Keratinocyte (primary cell): ENCODE measurements around the gene PIP4K2B. TPM values are rescaled to one million over a fixed set of nuclear protein-coding genes. Genes with fewer than 3 reads are reported as not detected.
"Not testable (repeated sequence)": the region's sequence is repeated elsewhere in the genome, so short reads cannot be mapped to it uniquely, and the experiment has no call there.

Source experiments
- DNase-seq: peaks from one replicate; pipeline ENCODE4 v3.0.0-alpha.2; 2011; ENCODE audit warnings: low read depth, missing footprints, low spot score
- FAIRE-seq: peaks from 2 replicates; lab custom pipeline; 2011; peaks lifted over from hg19 to GRCh38; lab: Jason Lieb, UNC
- H2AFZ ChIP-seq: 2 replicates; pipeline ENCODE4 v1.6.0; 2012; ENCODE audit warnings: low read length, control low read depth, inconsistent platforms; ENCODE audit not compliant: control insufficient read depth
- H3K27ac ChIP-seq: 2 replicates; pipeline ENCODE4 v1.5.1; 2011; ENCODE audit warnings: low read length; ENCODE audit not compliant: control insufficient read depth, insufficient read depth
- H3K27me3 ChIP-seq: 3 replicates; pipeline ENCODE4 v1.6.0; 2011; ENCODE audit warnings: low read length; ENCODE audit not compliant: control insufficient read depth, insufficient read depth; ENCODE audit errors: extremely low read depth
- H3K36me3 ChIP-seq, 2 experiments: 2 replicates in 1 of 2; 3 replicates in 1 of 2; pipeline ENCODE4 v1.5.1; 2011; ENCODE audit warnings: low read length in 2 of 2, mild to moderate bottlenecking in 1 of 2; ENCODE audit not compliant: control insufficient read depth in 2 of 2, insufficient read depth in 2 of 2; ENCODE audit errors: extremely low read depth in 1 of 2
- H3K4me1 ChIP-seq: 3 replicates; pipeline ENCODE4 v1.5.1; 2011; ENCODE audit warnings: low read length; ENCODE audit not compliant: control insufficient read depth, insufficient read depth; ENCODE audit errors: extremely low read depth
- H3K4me2 ChIP-seq: 3 replicates; pipeline ENCODE4 v1.6.0; 2011; ENCODE audit warnings: low read depth, low read length; ENCODE audit not compliant: control insufficient read depth, insufficient read depth; ENCODE audit errors: extremely low read depth
- H3K4me3 ChIP-seq, 3 experiments: fragments of 200-600 bp in 1 of 3; sonication (generic) in 1 of 3; 2 replicates in 2 of 3; 3 replicates in 1 of 3; pipeline ENCODE4 v1.5.1; 2011 to 2016; ENCODE audit warnings: low read length in 3 of 3, mild to moderate bottlenecking in 3 of 3, control low read depth in 2 of 3, inconsistent platforms in 1 of 3, low read depth in 1 of 3, mixed read lengths in 1 of 3, mixed run types in 1 of 3, moderate library complexity in 1 of 3; ENCODE audit not compliant: control insufficient read depth in 2 of 3, insufficient read depth in 2 of 3; ENCODE audit errors: extremely low read depth in 1 of 3
- H3K79me2 ChIP-seq: 2 replicates; pipeline ENCODE4 v1.6.0; 2012; ENCODE audit warnings: low read length; ENCODE audit not compliant: control insufficient read depth, insufficient read depth
- H3K9ac ChIP-seq: 3 replicates; pipeline ENCODE4 v1.6.0; 2011; ENCODE audit warnings: low read length; ENCODE audit not compliant: control insufficient read depth, insufficient read depth; ENCODE audit errors: extremely low read depth
- H3K9me1 ChIP-seq: 3 replicates; pipeline ENCODE4 v1.6.0; 2011; ENCODE audit warnings: low read length; ENCODE audit not compliant: control insufficient read depth, insufficient read depth; ENCODE audit errors: extremely low read depth
- H3K9me3 ChIP-seq: 2 replicates; pipeline ENCODE4 v1.5.1; 2012; ENCODE audit warnings: low read depth, low read length; ENCODE audit not compliant: control insufficient read depth
- H4K20me1 ChIP-seq: 3 replicates; pipeline ENCODE4 v1.6.0; 2011; ENCODE audit warnings: low read length; ENCODE audit not compliant: control insufficient read depth, insufficient read depth; ENCODE audit errors: extremely low read depth
- CTCF ChIP-seq, 3 experiments: IDR thresholded peaks in 1 of 3; conservative IDR thresholded peaks in 1 of 3; optimal IDR thresholded peaks in 1 of 3; 2 replicates in 2 of 3; 3 replicates in 1 of 3; pipeline versions ENCODE3 to v1.5.1; 2011; ENCODE audit warnings: low read length in 3 of 3, mild to moderate bottlenecking in 3 of 3, moderate library complexity in 2 of 3, control low read depth in 1 of 3, inconsistent platforms in 1 of 3; ENCODE audit not compliant: insufficient read depth in 2 of 3; ENCODE audit errors: extremely low read depth in 1 of 3
- EZH2 ChIP-seq: IDR thresholded peaks from one replicate; pipeline ENCODE4 v1.6.1; 2012; ENCODE audit warnings: inconsistent platforms, mild to moderate bottlenecking, low read length, moderate library complexity
- dilution Hi-C: fragments of 300-500 bp; cut with MboI; formaldehyde crosslinking; loops from one replicate; pipeline ENCODE4 v1.7.0; 2020; ENCODE audit warnings: low sequenced_read_pairs; ENCODE audit not compliant: extremely low pct_ligation_motif_present
- polyA plus RNA-seq, 5 experiments: library from polyadenylated mRNA; depleted of rRNA in 3 of 5; stranded (reverse) in 3 of 5; stranded (forward) in 1 of 5; unstranded in 1 of 5; fragments of >200 nt; gene quantifications; 1 replicate in 1 of 5; 2 replicates in 3 of 5; 3 replicates in 1 of 5; pipeline versions ENCODE4 v1.2.1 to v1.2.3, GENCODE V29; 2011 to 2012; ENCODE audit warnings: missing spikeins in 2 of 5, low read depth in 1 of 5, low replicate concordance in 1 of 5

The PIP4K2B gene
- polyA plus RNA-seq, 1 donor (not counting 4 experiments of a cell fraction or from before 2014, with no cell fraction given): 26.4 TPM

DNA sequence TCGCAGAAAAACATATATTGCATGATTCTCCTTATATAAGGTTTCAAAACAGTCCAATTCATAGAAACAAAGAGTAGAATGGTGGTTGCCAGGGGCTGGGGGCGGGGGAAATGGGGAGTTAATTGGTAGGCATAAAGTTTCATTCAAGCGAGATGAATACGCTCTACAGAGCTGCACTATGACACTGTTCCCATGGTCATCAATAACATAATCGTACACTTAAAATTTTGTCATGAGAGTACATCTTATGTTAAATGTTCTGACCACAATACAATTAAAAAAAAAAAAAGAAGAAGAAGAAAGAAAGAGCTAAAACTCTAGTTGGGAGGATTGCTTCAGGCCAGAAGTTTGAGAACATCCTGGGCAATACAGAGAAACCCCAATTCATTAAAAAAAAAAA is 5.1 kb downstream of the PIP4K2B start:
- H3K9me1 ChIP-seq: peaks cover 2% of the 10 kb centered on the region
- no peak for DNase-seq
- H3K4me1 ChIP-seq: peaks cover 16% of the 10 kb centered on the region
- H3K9me3 ChIP-seq: no peaks in the 10 kb centered on the region
- no peak for TF ChIP-seq EZH2
- no peak for TF ChIP-seq CTCF (optimal IDR thresholded peaks at IDR 0.05 in 1 of 3, IDR thresholded peaks at IDR 0.05 in 1 of 3, conservative IDR thresholded peaks at IDR 0.05 in 1 of 3; ENCODE audit: extremely low read depth in 1 of 3, insufficient read depth in 2 of 3, low read length in 3 of 3)
- dilution Hi-C loops: no loop called here
- no peak for FAIRE-seq
- H3K9ac ChIP-seq: no peak overlapping the region
- no peaks in the 10 kb centered on the region for H4K20me1 ChIP-seq
- no peak overlapping the region for H3K4me3 ChIP-seq
- H3K27ac ChIP-seq: no peak overlapping the region
- no peak overlapping the region for H3K4me2 ChIP-seq
- peaks cover 7 to 9% of the 10 kb centered on the region in 2 experiments for H3K36me3 ChIP-seq
- peaks cover 75% of the 10 kb centered on the region for H3K79me2 ChIP-seq
- H2AFZ ChIP-seq: no peak overlapping the region
- H3K27me3 ChIP-seq: no peaks in the 10 kb centered on the region

DNA sequence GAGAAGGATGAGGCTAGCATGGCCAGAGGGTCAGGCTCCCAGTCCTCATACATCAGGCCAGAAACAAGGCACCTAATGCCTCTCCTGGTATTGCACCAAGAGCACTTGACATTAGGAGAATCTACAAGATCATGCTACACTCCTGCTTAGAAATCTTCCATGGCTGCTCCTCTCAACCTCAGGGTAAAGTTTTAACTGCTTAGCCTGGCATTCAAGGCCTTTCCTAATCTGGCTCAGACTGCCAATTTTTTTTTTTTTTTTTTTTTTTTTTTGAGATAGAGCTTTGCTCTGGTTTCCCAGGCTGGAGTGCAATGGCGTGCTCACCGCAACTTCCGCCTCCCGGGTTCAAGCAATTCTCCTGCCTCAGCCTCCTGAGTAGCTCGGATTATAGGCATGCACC is 8.2 kb downstream of the PIP4K2B start:
- no peak for FAIRE-seq
- Histone ChIP-seq H3K27me3 (no peaks in the 10 kb centered on the region), H3K4me2 (no peak overlapping the region), H3K4me3 (no peak overlapping the region), H2AFZ (no peak overlapping the region), H3K9ac (no peak overlapping the region), H3K27ac (no peak overlapping the region), H3K9me1 (no peaks in the 10 kb centered on the region), H3K9me3 (no peaks in the 10 kb centered on the region), H3K4me1 (peaks cover 4% of the 10 kb centered on the region), H4K20me1 (peaks cover 2% of the 10 kb centered on the region), H3K79me2 (peaks cover 50% of the 10 kb centered on the region), H3K36me3 (peaks cover 6 to 10% of the 10 kb centered on the region in 2 experiments)
- dilution Hi-C loops: no loop called here
- DNase-seq: no peak
- TF ChIP-seq CTCF (optimal IDR thresholded peaks at IDR 0.05 in 1 of 3, IDR thresholded peaks at IDR 0.05 in 1 of 3, conservative IDR thresholded peaks at IDR 0.05 in 1 of 3; ENCODE audit: extremely low read depth in 1 of 3, insufficient read depth in 2 of 3, low read length in 3 of 3) (no peak), EZH2 (no peak)

DNA sequence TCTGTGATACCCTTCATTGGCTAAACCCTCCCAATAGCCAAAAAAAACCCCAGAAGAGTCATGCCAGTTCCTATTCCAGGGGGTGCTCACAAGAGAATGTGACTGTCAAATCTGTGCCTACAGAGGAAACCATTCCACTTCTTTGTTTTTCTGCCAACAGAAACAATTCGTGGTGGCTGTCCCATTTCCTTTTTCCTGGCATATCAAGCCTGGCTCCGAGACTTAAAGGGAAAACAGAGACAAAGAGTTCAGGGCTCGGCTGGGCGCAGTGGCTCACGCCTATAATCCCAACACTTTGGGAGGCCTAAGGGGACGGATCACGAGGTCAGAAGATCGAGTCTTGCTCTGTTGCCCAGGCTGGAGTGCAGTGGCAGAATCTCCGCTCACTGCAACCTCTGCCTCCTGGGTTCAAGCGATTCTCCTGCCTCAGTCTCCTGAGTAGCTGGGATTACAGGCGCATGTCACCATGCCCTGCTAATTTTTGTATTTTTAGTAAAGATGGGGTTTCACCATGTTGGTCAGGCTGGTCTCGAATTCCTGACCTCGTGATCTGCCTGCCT is 9.1 kb downstream of the PIP4K2B start:
- Histone ChIP-seq H3K79me2 (peaks cover 41% of the 10 kb centered on the region), H3K36me3 (peaks cover 13% of the 10 kb centered on the region in 2 experiments)
- DNase-seq, H2AFZ ChIP-seq, H3K27me3 ChIP-seq, H3K27ac ChIP-seq, H4K20me1 ChIP-seq, H3K9me1 ChIP-seq, dilution Hi-C loops, H3K9me3 ChIP-seq, H3K4me1 ChIP-seq, FAIRE-seq, H3K4me2 ChIP-seq, H3K9ac ChIP-seq, H3K4me3 ChIP-seq: not testable (repeated sequence)
